Non-pigmented ciliary epithelial cell (primary cell): ENCODE results near the gene PGAM5.

Experiments
- DNase-seq: peaks from one replicate; pipeline ENCODE4 v3.0.0-alpha.2; 2010; ENCODE audit warnings: low read depth

Gene PGAM5

DNA sequence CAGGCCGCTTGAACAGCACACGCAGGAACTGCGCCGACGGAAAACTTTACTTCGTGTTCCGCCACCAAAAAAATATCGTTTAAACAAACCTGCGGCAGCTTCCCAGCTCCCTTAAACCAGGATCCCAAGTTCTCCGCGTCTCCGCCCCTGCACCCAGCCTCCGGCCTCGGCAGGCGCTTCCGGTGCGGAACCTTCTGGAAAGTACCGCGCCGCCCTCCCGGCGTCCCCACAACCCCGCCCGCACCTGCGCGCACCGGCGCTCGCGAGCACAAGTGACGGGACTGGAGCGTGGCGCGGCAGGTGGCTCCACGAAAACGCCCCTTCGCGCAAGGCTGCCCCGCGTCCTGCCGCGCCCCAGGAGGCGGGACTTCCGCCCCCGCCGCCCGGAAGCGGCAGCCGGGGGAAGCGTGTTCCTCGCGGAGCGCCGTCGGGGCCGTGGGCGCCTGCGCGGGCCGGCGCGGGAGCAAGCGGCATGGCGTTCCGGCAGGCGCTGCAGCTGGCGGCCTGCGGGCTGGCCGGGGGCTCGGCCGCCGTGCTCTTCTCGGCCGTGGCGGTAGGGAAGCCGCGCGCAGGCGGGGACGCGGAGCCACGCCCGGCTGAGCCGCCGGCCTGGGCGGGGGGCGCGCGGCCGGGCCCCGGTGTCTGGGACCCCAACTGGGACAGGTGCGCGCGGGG, at the start of gene PGAM5:
Gene PGAM5 (plus strand): TSS at position 438 of the 675 bp plus-strand sequence. CDS start 35 bp downstream, at position 473.
- DNase-seq = no peak

DNA sequence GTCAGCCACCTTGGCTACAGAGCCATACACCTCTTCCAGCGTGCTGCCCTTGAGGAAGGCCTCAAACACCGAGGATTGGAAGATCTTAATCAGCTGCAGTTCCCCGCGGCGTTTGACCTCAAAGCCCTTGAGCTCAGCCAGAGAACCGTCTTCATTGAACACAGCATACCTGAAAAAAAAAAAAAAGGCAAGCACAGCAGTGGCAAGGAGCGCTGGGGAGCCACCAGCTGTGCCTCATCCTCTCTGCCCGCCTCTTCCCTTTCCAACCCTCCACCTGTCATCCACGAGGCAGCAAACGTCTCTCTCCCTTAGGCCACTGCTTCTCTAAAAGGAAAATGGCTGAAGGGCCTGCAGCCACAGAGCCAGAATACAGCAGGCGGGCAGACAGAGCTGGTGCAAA, 49.6 kb upstream of the PGAM5 start:
- DNase-seq = no peak

DNA sequence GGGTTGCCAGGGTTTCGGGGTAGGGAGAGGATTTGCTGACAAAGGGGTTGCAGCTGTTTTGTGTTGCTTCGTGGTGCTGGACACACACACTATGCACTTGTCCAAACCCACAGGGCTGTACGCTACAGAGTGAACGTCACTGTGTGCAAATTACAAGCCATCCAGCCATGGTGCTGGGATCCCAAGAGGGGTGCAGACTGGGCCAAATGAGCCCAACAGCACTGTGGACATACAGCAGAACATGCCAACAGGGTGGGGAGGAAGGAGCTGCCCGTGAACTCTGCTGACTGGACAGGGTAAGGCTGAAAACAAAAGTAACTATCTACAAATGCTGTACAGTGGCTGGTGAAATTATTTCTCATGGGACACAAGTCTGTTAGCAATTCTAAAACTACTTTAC, 48.7 kb upstream of the PGAM5 start:
- DNase-seq = no peak

DNA sequence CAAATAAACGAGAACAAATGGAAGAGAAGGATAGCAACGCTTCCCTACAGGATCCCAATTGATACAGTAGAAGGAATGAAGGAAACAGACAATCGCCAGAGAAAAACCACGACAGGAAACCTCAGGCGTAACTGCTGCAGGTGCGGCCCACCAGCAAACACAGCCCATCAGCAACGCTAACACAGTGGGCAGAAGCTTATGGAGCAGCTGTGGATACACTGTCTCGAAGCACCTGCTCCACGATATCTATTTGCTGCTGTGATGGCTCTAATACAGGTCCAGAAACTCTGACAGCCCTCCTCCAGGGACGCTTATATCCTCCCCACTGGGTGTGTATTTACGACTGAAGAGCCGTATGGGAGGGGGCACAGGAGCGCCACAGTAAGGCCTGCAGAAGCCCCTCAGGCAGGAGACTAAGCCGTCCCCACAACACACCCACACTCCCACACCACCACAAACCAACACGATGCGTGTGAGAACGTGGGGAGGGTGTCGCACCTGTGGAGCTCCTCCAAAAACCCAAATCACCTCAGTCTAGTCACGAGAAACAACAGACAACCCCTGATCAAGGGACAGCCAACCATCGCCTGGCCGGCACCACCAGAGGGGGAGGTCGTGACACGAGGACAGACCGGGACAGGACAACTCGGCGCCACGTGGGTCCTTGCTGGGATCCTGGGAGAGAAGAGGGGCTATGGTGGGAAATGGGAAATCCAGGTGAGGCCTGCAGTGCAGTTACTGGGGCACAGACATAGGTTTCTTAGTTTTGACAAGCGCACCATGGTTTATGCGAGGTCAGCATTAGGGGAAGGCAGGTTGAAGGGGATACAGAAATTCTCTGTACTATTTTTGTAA, 47.5 kb upstream of the PGAM5 start:
- no peak for DNase-seq

DNA sequence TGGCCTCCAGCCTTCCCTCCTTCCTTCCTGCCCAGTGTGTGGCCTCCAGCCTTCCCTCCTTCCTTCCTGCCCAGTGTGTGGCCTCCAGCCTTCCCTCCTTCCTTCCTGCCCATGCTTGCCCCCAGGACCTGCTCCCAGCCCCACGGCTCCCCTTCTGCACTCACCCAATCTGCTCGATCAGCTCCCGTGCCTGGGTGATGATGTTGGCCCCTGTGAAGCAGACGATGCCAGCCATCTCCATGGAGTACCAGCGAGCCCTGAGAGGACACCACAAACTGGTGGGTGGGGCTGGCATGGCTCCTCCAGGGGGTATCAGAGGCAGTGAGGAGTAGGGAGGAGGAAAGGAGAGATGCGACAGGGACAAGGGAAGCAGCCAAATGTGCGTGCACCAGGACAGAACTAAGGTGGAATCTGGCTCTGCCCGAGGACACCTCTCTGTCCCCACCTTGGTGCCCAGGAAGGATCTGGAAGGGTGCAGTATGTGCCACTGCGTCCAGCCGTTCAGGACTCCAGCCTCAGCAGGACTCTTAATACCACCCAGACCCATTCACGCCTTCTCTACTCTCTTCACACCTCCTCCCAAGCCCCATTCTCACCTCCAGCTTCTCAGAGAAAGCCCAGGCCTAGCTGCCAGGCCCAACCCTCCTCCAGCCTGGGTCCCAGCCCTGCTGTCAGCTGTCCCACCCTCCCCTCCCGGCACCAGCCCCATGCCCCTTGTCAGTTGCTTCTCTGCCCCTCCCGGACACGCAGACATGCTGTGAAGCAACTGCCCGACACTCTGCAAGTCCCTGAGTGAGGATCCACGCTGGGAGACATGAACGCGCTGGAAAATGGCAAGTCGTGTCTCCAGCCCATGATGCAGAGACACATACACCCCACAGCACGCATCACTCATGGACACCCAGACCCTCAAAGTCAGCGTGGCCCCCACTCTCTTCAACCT, 46.2 kb upstream of the PGAM5 start:
- no peak for DNase-seq

DNA sequence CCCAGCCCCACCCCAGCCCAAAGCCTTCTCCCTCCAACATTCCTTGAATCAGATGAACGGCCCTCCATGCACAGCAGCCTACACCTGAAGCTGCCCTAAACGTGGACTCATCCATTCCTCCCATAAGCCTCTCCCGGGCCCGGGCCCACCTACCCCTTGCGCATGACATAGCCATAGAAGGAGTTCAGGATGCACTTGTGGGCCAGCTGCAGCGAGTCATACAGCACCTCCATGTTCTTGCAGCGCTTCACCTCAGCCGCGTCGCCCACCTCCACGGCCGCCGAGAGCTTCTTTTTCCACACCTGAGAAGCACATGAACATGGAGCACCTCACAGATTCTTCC, 45.5 kb upstream of the PGAM5 start:
- no peak for DNase-seq

DNA sequence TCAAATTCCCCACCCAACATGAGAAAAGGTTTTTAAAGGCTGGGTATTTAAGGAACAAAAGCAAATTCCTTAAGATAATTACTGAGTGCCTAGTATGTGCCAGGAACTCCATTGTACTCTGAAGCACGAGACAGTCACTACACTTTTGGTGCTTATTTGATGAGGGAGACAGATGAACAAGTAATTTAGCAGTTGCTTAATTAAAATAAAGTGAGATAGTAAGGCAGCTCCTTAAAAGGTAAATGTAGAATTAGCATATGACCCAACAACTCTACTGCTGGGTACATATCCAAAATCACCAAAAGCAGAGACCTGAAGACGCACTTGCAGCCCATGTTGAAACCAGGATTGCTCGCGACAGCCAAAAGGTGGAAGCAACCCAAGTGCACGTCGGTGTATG, 44.8 kb upstream of the PGAM5 start:
- no peak for DNase-seq

DNA sequence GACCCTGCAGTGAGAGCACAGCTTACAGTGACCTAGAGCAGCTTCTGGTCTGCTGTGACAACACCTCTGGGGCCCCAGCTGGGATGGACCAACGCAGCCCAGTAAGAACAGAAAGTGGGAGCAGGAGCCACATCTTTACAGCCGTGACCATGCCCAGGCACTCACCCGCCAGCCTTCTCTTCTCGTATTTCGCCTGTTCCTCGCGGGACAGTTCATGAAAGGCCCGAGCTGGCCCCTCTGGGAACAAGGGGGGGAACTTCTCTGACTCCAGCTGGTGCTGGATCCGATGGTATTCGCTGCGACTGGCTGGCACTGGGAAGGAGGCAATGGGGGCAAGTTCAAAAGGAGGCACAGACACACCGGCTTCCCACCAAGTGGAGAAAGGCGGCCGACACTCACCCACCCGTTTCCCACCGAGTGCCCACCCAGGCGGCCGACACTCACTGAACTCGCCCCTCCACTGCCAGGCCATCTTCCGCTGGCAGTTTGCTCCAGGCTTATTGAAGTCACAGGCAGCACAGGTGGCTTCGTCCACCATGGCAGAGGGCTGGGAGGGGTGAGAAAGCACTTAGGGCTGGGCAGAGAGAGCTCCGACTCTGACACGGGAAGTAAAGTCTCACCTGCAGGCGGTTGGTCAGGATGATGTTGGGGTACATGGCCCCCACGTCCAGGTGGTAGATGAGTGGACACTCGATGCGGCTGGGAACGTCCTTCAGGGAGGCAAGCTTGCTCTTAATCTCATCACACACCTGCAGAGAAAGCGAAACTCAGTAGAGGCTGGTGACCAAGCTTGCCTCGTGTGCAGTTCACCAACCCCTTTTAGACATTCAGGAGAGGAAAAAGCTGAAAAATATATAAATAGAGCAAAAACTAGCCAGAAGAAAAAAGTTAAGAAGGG, 42.2 kb upstream of the PGAM5 start:
- DNase-seq = no peak

DNA sequence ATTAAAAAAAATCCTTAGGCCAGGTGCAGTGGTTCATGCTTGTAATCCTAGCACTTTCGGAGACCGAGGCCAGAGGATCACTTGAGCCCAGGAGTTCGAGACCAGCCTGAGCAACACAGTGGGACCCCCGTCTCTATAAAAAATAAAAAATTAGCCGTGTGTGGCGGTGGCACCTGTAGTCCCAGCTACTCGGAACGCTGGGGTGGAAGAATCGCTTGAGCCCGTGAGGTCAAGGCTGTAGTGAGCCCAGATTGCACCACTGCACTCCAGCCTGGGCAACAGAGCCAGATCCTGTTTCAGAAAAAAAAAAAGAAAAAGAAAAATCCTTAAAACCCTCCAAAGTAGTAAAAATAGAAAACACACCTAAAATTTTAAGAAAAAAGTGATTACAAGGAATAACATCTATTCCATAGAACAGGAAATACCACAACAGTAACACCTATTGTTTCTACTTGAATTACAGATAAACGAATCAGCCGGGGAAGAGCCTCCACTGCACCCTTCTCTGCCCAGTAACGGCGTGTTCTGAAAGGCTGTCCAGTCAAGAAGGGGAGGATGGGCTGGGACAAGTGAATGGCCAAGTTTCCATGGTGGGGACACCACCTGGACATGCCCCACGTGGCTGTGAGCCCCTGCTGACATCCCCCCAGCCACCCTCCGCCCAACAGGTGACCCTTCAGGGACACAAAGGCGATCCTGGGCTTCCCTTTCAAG, 41.3 kb upstream of the PGAM5 start:
- DNase-seq = no peak

DNA sequence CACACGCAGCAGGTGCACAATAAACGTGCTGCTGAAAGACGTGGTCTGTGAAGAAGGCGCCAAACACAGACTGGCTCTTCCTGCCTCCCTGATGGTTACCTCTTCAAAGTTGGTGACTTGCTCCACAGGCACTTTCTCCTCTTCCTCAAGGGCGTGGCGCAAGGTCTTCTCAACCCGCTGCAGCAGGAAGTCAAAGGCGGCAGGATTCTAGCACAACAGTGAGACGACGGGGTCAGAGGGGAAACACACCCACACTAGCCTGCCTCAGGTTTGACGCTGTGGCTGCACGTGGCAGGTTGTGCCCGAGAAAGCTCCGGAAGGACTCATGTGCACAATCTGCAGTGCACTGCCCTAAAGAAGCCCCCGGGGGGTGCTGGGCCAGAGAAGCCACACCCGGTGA, 38.5 kb upstream of the PGAM5 start:
- DNase-seq = no peak

DNA sequence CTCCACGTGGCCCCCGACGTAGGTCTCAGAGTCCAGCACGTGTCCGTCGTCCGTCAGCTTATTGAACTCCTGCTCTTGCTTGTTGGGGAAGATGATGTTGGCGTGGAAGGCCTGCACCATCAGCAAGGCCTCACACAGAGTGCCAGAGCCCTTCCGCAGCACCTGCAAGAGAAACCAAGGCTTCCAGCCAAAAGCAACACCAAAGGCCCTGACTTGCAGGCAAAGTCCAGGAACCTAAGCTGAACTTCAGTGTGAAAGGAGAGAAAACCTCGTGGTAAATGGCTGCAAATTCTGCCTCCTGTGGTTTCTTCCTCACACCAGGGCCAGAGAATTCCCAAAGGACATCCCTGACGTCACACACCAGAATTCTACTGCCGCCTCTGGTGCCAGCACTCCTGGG, 38.0 kb upstream of the PGAM5 start:
- DNase-seq = no peak

DNA sequence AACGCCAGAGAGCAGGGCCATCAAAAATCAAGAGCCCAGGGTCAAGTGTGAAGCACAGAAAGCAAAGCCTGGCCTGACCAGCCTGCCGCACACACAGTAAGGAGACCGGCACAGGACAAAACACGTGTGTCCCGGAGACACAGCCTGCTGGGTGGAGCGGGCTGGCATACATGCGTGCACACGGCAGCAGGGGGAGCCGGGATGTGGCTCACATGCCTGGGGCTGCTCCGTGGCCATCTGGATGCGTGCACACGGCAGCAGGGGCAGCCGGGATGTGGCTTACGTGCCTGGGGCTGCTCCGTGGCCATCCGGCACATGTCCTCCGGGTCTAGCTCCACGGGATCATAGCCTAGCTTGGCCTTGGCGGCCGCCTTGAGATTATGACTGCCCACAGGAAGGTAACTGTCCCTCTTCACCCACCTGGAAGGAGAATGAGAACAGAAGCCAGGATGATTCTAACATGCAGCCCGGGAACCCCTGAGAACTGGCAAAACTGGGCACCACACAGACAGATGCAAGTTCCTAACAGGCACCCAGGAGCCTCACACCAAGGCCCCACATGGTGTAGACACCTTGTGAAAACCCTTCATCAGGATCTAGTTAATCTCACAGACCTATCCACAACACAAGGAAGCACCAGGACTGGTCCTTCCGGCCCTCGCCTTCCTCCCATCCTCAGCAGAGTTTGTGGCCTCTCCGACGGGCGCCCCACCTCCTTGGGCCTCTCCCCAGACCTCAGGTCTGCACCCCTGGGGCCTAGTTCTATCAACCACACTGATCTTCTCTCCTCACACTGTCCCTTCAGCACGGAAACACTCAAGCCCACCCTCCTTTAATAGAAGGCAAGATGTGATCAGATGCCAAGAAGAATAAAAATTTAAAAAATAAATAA, 37.1 kb upstream of the PGAM5 start:
- no peak for DNase-seq

DNA sequence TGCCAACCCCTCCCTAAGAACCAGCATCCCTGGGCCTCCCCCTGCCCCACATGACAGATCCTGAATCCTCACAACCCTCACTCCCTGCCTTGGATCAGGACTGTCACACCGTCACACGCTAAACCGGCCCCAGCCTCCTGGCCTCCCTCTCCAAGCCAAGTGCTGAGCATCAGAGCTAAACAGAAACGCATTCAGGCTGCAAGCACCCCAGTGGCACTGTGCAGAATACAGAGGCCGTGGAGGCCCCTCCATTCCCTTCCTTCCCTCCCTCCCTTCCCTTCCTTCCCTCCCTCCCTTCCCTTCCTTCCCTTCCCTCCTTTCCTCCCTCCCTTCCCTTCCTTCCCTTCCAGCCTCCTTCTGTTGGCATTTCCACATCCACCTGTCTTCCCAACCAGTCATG, 36.1 kb upstream of the PGAM5 start:
- no peak for DNase-seq

DNA sequence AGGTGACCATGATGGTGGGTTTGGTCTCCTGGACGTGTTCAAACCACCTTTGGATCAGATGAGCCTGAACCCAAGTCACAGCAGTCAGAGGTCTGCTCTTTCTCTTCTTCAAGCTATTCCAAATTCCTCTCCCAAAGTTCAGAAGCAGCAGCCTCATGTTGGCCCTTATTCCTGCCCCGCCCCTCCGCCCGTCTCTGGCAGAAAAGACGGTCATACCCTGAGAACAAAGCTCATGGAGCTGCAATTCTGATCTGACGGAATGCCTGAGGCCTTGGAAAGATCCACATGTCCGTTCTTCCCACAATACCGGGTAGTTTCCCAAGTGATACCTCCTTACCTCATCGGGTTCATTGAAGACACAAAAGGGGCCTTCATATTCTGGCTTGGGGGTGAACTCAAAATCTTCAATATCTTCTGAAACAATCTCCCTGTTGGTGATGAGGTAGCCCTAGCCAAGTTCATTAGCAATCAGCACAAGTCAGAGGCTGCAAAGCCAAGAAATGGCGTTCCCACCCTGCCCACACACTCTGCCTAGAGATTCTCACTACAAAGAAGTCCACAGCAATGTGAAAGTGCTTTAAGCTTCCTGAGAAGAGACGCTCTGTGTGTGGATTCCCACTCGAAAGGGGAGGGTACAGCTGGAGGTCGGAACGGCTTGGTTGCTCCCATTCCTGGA, 34.7 kb upstream of the PGAM5 start:
- DNase-seq = no peak

DNA sequence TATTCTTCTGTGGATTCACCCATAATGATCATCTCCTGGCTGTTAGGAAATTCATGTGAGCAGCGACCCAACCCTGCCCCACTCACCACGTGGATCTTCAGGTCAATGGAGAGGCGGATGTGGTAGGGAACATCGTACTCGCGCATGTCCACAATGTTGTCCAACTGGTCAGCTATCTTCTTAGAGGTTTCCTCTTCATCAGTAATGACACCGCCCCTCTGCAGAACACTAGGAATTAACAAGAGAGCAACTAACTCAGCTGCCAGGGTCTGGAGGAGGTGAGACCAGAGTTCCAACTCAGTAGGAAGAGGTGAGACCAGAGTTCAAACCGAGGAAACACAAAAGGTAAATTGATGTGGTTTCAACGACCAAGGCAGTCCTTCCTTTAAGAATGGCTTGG, 33.1 kb upstream of the PGAM5 start:
- no peak for DNase-seq

DNA sequence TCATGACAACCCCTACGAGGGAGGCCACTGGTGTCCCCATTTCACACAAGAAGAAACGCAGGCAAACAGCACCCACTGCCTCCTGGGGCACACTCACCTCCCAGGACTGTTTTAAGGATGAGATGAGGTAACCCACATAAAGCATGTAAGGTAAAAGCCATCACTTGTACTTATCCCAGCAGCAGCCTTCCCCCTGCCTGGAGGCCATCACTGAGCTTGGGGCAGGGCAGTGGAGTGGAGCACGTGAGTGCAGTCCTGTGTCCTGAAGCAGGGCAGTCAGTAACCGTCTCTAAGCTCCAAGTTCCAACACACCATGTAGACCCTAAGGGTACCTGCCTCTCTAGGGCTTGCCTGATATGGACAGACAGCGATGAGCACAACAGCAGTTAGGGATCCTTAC, 25.2 kb upstream of the PGAM5 start:
- no peak for DNase-seq

DNA sequence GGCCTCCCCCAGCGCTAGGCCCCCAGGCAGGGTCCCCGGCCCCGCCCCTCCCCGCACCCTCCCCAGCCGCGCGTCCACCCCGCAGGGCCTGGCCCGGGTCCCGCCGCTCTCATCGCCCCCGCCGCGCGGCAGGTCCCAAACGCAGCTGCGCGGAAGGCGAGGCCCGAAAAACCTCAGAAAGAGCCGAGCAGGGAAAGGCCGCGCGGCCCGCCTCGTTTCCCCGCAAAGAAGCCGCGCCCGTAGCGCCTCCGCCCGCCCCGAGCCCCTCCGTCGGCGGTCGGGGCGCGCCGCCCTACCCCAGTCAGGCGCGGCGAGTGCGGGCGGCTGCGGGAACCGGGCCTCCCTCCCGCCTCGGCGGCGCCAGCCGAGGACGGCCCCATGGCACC, 23.8 kb upstream of the PGAM5 start:
- DNase-seq = no peak

DNA sequence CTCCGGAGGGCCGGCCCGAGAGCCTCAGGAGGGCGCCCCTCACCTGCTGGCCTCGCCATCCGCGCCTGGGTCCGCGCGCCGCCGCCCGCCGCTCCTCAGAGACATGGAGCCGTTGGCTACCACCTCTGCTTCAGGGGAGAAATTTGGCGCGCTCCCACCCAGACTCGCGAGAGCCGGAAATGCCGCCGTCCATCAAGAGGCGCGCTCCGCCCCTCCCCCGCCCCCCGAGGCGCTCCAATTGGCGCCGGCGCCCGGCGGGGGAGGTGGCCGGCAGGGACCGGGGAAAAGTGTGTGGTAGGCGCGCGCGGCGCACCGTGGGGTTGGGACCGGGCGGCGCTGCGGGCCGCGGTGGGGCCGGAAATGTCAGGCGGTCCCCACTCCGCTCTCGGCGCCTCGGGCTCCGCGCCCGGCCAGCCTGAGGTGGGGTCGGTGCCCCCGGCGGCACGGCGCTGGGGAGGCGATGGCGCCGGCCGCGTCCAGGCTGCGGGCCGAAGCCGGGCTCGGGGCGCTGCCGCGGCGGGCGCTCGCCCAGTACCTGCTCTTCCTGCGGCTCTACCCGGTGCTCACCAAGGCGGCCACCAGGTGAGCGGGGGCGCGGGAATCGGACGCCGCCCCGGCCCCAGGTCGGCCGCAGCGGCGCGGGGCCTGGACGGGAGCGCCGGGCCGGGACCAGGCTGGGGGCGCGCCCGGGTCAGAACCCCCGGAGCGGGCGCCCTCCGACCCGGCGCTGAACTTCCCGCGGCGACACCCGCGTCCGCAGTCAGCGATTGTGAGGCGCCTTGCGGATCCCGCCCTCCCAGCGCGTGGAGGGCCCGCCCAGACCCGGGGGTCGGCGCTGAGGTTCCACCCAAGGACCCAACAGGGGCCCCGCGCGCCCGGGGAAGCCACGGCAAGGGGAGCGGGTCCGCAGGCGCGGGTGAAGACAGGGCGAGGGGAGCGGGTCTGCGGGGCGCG, 23.2 kb upstream of the PGAM5 start, which contains the start of the genes POLE and PXMP2:
Gene POLE (minus strand): TSS at position 132 of the 954 bp plus-strand sequence. CDS start 27 bp downstream, at position 105.
Gene PXMP2 (plus strand): TSS at position 377 of the 954 bp plus-strand sequence. CDS start 84 bp downstream, at position 461.
- DNase-seq = peak; percentile 41
